D721Med (cell line): ENCODE data around the gene NEGR1.
"Not testable (repeated sequence)": the region's sequence is repeated elsewhere in the genome, so short reads cannot be mapped to it uniquely, and the experiment has no call there.

ENCODE experiments used
- DNase-seq: peaks from one replicate; pipeline ENCODE4 v3.0.0; 2011; ENCODE audit warnings: low spot score; ENCODE audit not compliant: insufficient read length
- FAIRE-seq: peaks from 2 replicates; lab custom pipeline; 2011; peaks lifted over from hg19 to GRCh38; lab: Jason Lieb, UNC
- TF ChIP-seq, protein P1 (sequence below): IDR thresholded peaks from 2 replicates; pipeline ENCODE4 v1.5.1; 2012; ENCODE audit warnings: mild to moderate bottlenecking, control low read depth; ENCODE audit not compliant: insufficient read depth; ENCODE audit errors: missing control alignments

Gene NEGR1

DNA sequence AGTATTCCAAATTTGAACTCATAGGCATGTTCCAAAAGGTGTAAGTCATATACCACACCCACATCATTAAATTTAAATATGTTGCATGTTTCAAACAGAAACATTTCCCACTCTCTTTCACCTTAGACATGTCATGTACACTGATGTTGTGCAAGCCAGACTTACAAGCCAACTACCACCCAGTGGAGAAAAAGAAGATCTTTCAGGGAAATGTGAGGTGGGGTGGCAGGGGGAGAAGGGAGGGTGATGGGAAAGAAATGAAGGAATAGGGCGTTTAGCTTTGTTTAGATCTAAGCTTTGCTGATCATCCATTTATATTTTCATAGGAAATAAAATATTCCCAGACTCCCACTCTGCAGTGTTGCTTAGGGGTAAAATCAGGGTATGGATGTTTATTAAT lies 1.6 kb downstream of the NEGR1 start:
- TF ChIP-seq, protein P1, sequence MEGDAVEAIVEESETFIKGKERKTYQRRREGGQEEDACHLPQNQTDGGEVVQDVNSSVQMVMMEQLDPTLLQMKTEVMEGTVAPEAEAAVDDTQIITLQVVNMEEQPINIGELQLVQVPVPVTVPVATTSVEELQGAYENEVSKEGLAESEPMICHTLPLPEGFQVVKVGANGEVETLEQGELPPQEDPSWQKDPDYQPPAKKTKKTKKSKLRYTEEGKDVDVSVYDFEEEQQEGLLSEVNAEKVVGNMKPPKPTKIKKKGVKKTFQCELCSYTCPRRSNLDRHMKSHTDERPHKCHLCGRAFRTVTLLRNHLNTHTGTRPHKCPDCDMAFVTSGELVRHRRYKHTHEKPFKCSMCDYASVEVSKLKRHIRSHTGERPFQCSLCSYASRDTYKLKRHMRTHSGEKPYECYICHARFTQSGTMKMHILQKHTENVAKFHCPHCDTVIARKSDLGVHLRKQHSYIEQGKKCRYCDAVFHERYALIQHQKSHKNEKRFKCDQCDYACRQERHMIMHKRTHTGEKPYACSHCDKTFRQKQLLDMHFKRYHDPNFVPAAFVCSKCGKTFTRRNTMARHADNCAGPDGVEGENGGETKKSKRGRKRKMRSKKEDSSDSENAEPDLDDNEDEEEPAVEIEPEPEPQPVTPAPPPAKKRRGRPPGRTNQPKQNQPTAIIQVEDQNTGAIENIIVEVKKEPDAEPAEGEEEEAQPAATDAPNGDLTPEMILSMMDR, result no peak
- FAIRE-seq, result no peak
- DNase-seq, result no peak

DNA sequence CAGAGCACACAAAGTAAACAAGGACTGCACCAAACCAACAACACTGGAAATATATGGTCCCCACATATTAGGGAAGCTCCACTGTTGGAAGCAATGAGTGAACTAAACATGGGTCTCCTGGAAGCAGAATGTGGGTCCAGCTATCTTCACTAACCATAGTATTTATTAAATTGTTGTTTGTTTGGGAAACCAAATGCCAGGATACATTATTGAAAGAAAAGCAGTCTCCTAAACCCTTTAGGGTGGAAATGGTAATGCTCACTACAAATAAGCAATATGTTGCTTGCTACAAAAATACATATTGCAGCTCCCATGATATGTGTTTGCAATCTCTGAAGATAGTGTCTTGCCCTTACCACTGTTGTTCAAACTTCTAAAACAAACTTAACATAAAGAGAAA lies 2.2 kb downstream of the NEGR1 start:
- FAIRE-seq (no peak), DNase-seq (no peak)
- TF ChIP-seq, protein P1, result no peak

DNA sequence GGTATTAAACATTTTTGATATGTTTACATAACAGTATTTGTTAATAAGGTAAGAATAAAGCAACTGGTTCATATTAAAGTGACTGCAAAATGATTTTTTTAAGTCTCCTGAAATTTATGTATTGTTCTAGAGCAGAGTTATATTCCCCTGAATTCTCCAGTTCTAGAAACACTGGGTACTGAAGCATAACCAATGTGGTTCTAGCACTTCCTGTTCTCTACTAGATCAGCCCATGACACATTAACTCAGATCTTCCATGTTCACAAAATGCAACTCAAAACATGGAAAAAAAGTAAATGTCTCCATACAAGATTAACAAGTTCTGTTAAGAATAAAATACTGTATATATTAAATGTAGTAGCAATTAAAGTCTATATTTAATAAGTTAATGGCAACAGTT lies 3.9 kb downstream of the NEGR1 start:
- TF ChIP-seq, protein P1, result no peak
- FAIRE-seq (no peak), DNase-seq (no peak)

DNA sequence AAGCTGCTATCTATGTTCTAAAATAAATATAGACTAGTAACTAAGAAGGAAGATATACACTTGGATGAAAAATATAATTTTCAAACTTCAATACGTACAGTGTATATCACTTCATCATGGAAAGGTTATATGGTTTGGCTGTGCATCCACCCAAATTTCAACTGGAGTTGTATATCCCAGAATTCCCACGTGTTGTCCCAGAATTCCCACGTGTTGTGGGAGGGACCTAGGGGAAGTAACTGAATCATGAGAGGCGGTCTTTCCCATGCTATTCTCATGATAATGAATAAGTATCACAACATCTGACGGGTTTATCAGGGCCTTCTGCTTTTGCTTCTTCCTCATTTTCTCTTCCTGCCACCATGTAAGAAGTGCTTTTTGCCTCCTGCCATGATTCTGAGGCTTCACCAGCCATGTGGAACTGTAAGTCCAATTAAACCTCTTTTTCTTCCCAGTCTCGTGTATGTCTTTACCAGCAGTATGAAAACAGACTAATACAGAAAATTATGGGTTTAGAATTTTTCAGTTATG lies 10.7 kb downstream of the NEGR1 start:
- DNase-seq (no peak), FAIRE-seq (no peak)
- TF ChIP-seq, protein P1, result no peak

DNA sequence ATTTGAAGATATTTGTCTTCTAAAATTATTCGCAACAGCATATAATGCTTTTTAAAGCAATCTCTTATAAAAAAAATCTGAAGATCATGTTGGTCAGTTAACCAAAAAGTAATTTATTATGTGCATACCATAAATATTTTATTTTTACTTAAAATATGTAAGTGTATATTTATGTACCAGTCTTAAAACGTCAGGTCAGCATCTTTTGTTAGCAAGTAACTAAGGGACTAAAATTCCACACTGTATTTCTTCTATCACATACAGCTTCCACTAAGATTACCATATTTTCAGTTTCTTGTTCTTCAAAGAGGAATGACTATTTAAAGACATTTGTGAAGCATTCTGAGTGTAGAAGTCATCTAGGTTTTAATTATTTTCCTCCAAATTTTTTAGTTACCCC lies 19.6 kb downstream of the NEGR1 start:
- TF ChIP-seq, protein P1, result no peak
- FAIRE-seq, result no peak
- no peak for DNase-seq

DNA sequence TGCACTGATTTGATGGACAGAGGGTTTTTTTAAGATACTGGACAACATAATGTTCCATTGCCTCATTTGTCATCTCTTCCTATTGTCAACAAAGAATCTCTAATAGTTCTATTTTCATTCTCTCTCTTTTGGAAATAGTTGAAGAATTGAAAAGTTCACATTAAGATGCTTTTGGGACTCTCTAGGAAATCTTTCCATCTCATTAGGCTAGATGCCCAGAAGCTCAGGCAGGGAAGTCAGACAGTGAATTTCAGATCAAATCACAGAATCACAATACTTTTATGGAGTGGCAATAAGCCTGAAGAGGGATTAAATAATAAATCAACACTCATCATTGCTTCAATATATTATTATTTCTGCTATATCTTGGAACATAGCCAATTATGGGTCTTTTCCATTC lies 29.2 kb downstream of the NEGR1 start:
- TF ChIP-seq, protein P1, result no peak
- no peak for DNase-seq
- FAIRE-seq, result no peak

DNA sequence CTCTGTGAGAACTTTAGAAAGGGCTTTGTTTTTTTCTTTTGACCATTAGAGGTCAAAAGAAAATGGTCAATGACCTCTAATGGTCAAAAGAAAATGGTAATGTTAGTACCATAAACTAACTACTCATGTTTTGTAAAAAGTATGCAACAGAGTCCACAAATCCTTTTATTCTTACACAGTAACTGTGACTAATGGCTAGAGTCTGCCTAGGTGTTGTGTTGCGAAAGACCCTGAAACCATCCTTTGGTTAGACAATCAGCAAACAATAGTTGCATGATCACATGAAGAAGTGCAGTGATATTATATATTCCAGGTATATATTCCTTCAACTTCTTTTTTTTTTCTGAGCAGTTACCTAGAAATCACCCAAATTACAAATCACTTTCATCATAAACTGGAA lies 40.9 kb downstream of the NEGR1 start:
- TF ChIP-seq, protein P1, result no peak
- FAIRE-seq, result no peak
- no peak for DNase-seq

DNA sequence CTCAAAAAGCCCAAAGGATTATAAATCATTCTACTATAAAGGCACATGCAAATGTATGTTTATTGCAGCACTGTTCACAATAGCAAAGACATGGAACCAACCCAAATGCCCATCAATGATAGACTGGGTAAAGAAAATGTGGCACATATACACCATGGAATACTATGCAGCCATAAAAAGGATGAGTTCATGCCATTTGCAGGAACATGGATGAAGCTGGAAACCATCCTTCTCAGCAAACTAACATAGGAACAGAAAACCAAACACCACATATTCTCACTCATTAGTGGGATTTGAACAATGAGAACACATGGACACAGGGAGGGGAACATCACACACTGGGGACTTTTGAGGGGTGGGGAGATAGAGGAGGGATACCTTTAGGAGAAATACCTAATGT lies 46.4 kb downstream of the NEGR1 start:
- not testable (repeated sequence) for DNase-seq, FAIRE-seq
